HepG2 (cell line): ENCODE results near the gene ANXA5. TPM values are rescaled to one million over a fixed set of nuclear protein-coding genes. Genes with fewer than 3 reads are reported as not detected.
A peak's percentile ranks its signal among the peaks of the same experiment; 100 is the strongest.

Source experiments
- ATF4 ChIP-seq, 2 experiments: fragments of 450-650 bp in 1 of 2; sonication (generic) in 1 of 2; formaldehyde crosslinking; IDR thresholded peaks; 2 replicates each; pipeline versions ENCODE4 v1.5.0 to v1.8.0; 2020 to 2022; ENCODE audit warnings: mild to moderate bottlenecking in 1 of 2, missing genetic modification reagents in 1 of 2
- BCL6 ChIP-seq: IDR thresholded peaks from 2 replicates; pipeline ENCODE4 v1.6.1; 2016; ENCODE audit warnings: missing genetic modification reagents, missing compliant biosample characterization
- FOXA3 ChIP-seq: IDR thresholded peaks from 2 replicates; pipeline ENCODE4 v1.6.1; 2016; ENCODE audit warnings: missing genetic modification reagents, missing compliant biosample characterization
- FOXK1 ChIP-seq: sonication (generic); formaldehyde crosslinking; IDR thresholded peaks from 2 replicates; pipeline ENCODE4 v1.4.0; 2020; ENCODE audit warnings: low read depth, missing genetic modification reagents, borderline replicate concordance
- GATAD2A ChIP-seq: IDR thresholded peaks from 2 replicates; pipeline ENCODE4 v1.6.1; 2016
- HMG20A ChIP-seq: IDR thresholded peaks from 2 replicates; pipeline ENCODE4 v1.6.1; 2016; ENCODE audit warnings: borderline replicate concordance
- IKZF5 ChIP-seq: IDR thresholded peaks from 2 replicates; pipeline ENCODE4 v1.6.1; 2018; ENCODE audit warnings: missing genetic modification reagents, mild to moderate bottlenecking, missing compliant biosample characterization
- IRF2 ChIP-seq: IDR thresholded peaks from 2 replicates; pipeline ENCODE4 v1.6.1; 2018; ENCODE audit warnings: missing genetic modification reagents, missing compliant biosample characterization
- KLF6 ChIP-seq: IDR thresholded peaks from 2 replicates; pipeline ENCODE4 v1.8.0; 2016; ENCODE audit warnings: missing biosample characterization, missing genetic modification reagents
- NAIF1 ChIP-seq: sonication (generic); formaldehyde crosslinking; IDR thresholded peaks from 2 replicates; pipeline ENCODE4 v1.5.0; 2020; ENCODE audit warnings: mild to moderate bottlenecking, missing genetic modification reagents, borderline replicate concordance
- PAXIP1 ChIP-seq: sonication (generic); formaldehyde crosslinking; conservative IDR thresholded peaks from 2 replicates; pipeline ENCODE4 v1.4.0; 2020; ENCODE audit warnings: mild to moderate bottlenecking, missing genetic modification reagents, moderate library complexity
- POGZ ChIP-seq: sonication (generic); formaldehyde crosslinking; IDR thresholded peaks from 2 replicates; pipeline ENCODE4 v1.4.0; 2020; ENCODE audit warnings: mild to moderate bottlenecking, missing genetic modification reagents
- RXRA ChIP-seq: sonication (generic); formaldehyde crosslinking; IDR thresholded peaks from 2 replicates; pipeline ENCODE4 v1.5.1; 2020; ENCODE audit warnings: missing genetic modification reagents
- SALL1 ChIP-seq: sonication (generic); formaldehyde crosslinking; IDR thresholded peaks from 2 replicates; pipeline ENCODE4 v1.8.0; 2022; ENCODE audit warnings: mild to moderate bottlenecking, missing genetic modification reagents
- SAP130 ChIP-seq: IDR thresholded peaks from 2 replicates; pipeline ENCODE4 v1.6.1; 2016; ENCODE audit warnings: low read depth
- TBX3 ChIP-seq: fragments of 450-650 bp; IDR thresholded peaks from 2 replicates; pipeline ENCODE4 v1.6.1; 2017; ENCODE audit warnings: antibody characterized with exemption, mild to moderate bottlenecking, inconsistent platforms, borderline replicate concordance
- YEATS4 ChIP-seq: sonication (generic); formaldehyde crosslinking; IDR thresholded peaks from 2 replicates; pipeline ENCODE4 v1.4.0; 2020; ENCODE audit warnings: missing genetic modification reagents, borderline replicate concordance
- ZFX ChIP-seq: sonication (generic); formaldehyde crosslinking; IDR thresholded peaks from 2 replicates; pipeline ENCODE4 v1.4.0; 2020; ENCODE audit warnings: mild to moderate bottlenecking, low read depth, missing genetic modification reagents, moderate library complexity
- ZHX1 ChIP-seq: sonication (generic); formaldehyde crosslinking; IDR thresholded peaks from 2 replicates; pipeline ENCODE4 v1.8.1; 2022; ENCODE audit warnings: low read depth, mild to moderate bottlenecking, missing genetic modification reagents
- ZNF18 ChIP-seq: sonication (generic); formaldehyde crosslinking; IDR thresholded peaks from 2 replicates; pipeline ENCODE4 v1.8.0; 2022; ENCODE audit warnings: mild to moderate bottlenecking, missing genetic modification reagents; ENCODE audit not compliant: insufficient replicate concordance
- ZNF614 ChIP-seq: IDR thresholded peaks from 2 replicates; pipeline ENCODE4 v1.6.1; 2018; ENCODE audit warnings: missing biosample characterization, missing genetic modification reagents, inconsistent platforms, borderline replicate concordance
- polyA plus RNA-seq, 8 experiments: library from polyadenylated mRNA; depleted of rRNA in 3 of 8; stranded (reverse) in 7 of 8; unstranded in 1 of 8; fragments of >200 nt; fragmentation: Illumina TruSeq in 4 of 8; extraction: Trizol in 4 of 8; gene quantifications; 2 replicates each; pipeline versions ENCODE4 v1.2.1 to v1.2.3, GENCODE V29; 2011 to 2016; ENCODE audit warnings: low read depth in 4 of 8, missing spikeins in 1 of 8, mixed read lengths in 1 of 8; ENCODE audit not compliant: insufficient read depth in 1 of 8
- total RNA-seq, 5 experiments: library from RNA; depleted of rRNA; stranded (reverse); fragments of >200 nt; fragmentation: Illumina TruSeq; extraction: Trizol; gene quantifications; 2 replicates each; pipeline ENCODE4 v1.2.3, GENCODE V29; 2016; ENCODE audit warnings: low read depth in 1 of 5

The ANXA5 gene
- total and polyA plus RNA-seq, 2 of the 13 experiments (the other 11 are each of a cell fraction or from before 2014, with no cell fraction given), result 209 to 342 TPM

- TF ChIP-seq TBX3 (no peak), KLF6 (CRISPR knock-in tag) (peak; percentile 60; the same call in 1 of the 2 replicates), IKZF5 (no peak), RXRA (CRISPR knock-in tag) (no peak), ZNF614 (CRISPR knock-in tag) (0 out of 2 replicates have a peak, but pooled peaks have one; percentile 40), YEATS4 (CRISPR knock-in tag) (peak; percentile 41; the same call in 1 of the 2 replicates), IRF2 (CRISPR knock-in tag) (peak; percentile 25; the same call in 1 of the 2 replicates), SAP130 (peak; percentile 40; the same call in 1 of the 2 replicates), POGZ (CRISPR knock-in tag) (peak; percentile 28; the same call in 1 of the 2 replicates), GATAD2A (CRISPR knock-in tag) (peak; percentile 79), BCL6 (CRISPR knock-in tag) (peak; percentile 53), HMG20A (CRISPR knock-in tag) (peak; percentile 63; the same call in 1 of the 2 replicates), ZNF18 (CRISPR knock-in tag) (no peak), FOXK1 (peak; percentile 17; the same call in 1 of the 2 replicates), ZFX (CRISPR knock-in tag) (peak; percentile 36), NAIF1 (no peak), PAXIP1 (CRISPR knock-in tag) (0 out of 2 replicates have a peak, but pooled peaks have one; percentile 32), SALL1 (peak; percentile 48; the same call in 1 of the 2 replicates), FOXA3 (CRISPR knock-in tag) (peak; percentile 25; the same call in 1 of the 2 replicates), ATF4 (CRISPR knock-in tag; IDR thresholded peaks at IDR 0.05) (peak in 1 of 2 experiments; percentile 59; a peak in 2 of 4 replicates), ZHX1 (no peak)
These were observed 21.1 kb downstream of the ANXA5 start (continued) for GRCh38 chr4:121675715-121676114.
